Neural cell (in vitro differentiated cells): ENCODE data around the gene EXOC3L2. TPM values are rescaled to one million over a fixed set of nuclear protein-coding genes. Genes with fewer than 3 reads are reported as not detected.

Source experiments
- H2AFZ ChIP-seq: fragments of 200-600, 300-800 bp; sonication (generic), shearing (Covaris generic); 2 replicates; pipeline ENCODE4 v1.6.0; 2014; ENCODE audit warnings: low read depth, mild to moderate bottlenecking, antibody characterized with exemption, low read length, moderate library complexity
- H3F3A ChIP-seq: fragments of 200-600 bp; shearing (Covaris generic); 2 replicates; pipeline ENCODE4 v1.6.1; 2016; ENCODE audit warnings: mild to moderate bottlenecking, moderate library complexity, mixed read lengths, antibody characterized with exemption, low read length; ENCODE audit not compliant: insufficient read depth, poor library complexity, severe bottlenecking
- H3K27ac ChIP-seq: fragments of 200-600, 300-800 bp; sonication (generic), shearing (Covaris generic); 2 replicates; pipeline ENCODE4 v1.5.1; 2014; ENCODE audit warnings: mild to moderate bottlenecking, low read length, moderate library complexity
- H3K27me3 ChIP-seq: fragments of 300-800, 200-600 bp; sonication (generic), shearing (Covaris generic); 2 replicates; pipeline ENCODE4 v1.6.0; 2014; ENCODE audit warnings: mild to moderate bottlenecking, low read depth, low read length, moderate library complexity; ENCODE audit not compliant: insufficient read depth
- H3K36me3 ChIP-seq: fragments of 300-800, 200-600 bp; sonication (generic), shearing (Covaris generic); 2 replicates; pipeline ENCODE4 v1.5.1; 2014; ENCODE audit warnings: mild to moderate bottlenecking, antibody characterized with exemption, low read length, moderate library complexity; ENCODE audit not compliant: insufficient read depth
- H3K4me2 ChIP-seq: fragments of 300-800, 200-600 bp; sonication (generic), shearing (Covaris generic); 2 replicates; pipeline ENCODE4 v1.6.0; 2014; ENCODE audit warnings: mild to moderate bottlenecking, low read length
- H3K4me3 ChIP-seq: fragments of 300-800, 200-600 bp; sonication (generic), shearing (Covaris generic); 2 replicates; pipeline ENCODE4 v1.5.1; 2014; ENCODE audit warnings: mild to moderate bottlenecking, low read length, moderate library complexity
- H3K79me2 ChIP-seq: fragments of 200-600 bp; shearing (Covaris generic); replicated peaks from 2 replicates; pipeline ENCODE4 v1.6.0; 2014; ENCODE audit warnings: mild to moderate bottlenecking, low read length, moderate library complexity; ENCODE audit not compliant: insufficient read depth
- H3K9ac ChIP-seq: fragments of 300-800, 200-600 bp; sonication (generic), shearing (Covaris generic); 2 replicates; pipeline ENCODE4 v1.6.1; 2016; ENCODE audit warnings: mild to moderate bottlenecking, low read length, mixed read lengths
- H3K9me2 ChIP-seq: fragments of 200-600 bp; shearing (Covaris generic); 2 replicates; pipeline ENCODE4 v1.6.1; 2016; ENCODE audit warnings: mild to moderate bottlenecking, low read length, mixed read lengths; ENCODE audit not compliant: insufficient read depth
- H3K9me3 ChIP-seq: fragments of 200-600, 300-800 bp; sonication (generic), shearing (Covaris generic); 2 replicates; pipeline ENCODE4 v1.6.1; 2016; ENCODE audit warnings: mild to moderate bottlenecking, mixed run types, low read length, moderate library complexity, mixed read lengths
- H4K20me1 ChIP-seq: fragments of 200-600 bp; shearing (Covaris generic); 2 replicates; pipeline ENCODE4 v1.6.1; 2016; ENCODE audit warnings: mild to moderate bottlenecking, mixed run types; ENCODE audit not compliant: insufficient read depth
- CTCF ChIP-seq: fragments of 450-650 bp; IDR thresholded peaks from 2 replicates; pipeline ENCODE4 v1.5.1; 2014; ENCODE audit warnings: antibody characterized with exemption, mild to moderate bottlenecking, moderate library complexity; ENCODE audit not compliant: poor library complexity, severe bottlenecking
- EP300 ChIP-seq: fragments of 450-650 bp; conservative IDR thresholded peaks from 2 replicates; pipeline ENCODE4 v1.6.1; 2014; ENCODE audit warnings: antibody characterized with exemption, mild to moderate bottlenecking, moderate library complexity; ENCODE audit not compliant: poor library complexity, severe bottlenecking
- EZH2 ChIP-seq: fragments of 200-600, 300-800 bp; shearing (Covaris generic), sonication (generic); IDR thresholded peaks from 2 replicates; pipeline ENCODE4 v1.6.1; 2014; ENCODE audit warnings: antibody characterized with exemption, low read length, borderline replicate concordance, mild to moderate bottlenecking; ENCODE audit not compliant: insufficient read depth, poor library complexity, severe bottlenecking
- MXI1 ChIP-seq: fragments of 450-650 bp; conservative IDR thresholded peaks from 2 replicates; pipeline ENCODE4 v1.6.1; 2014; ENCODE audit warnings: antibody characterized with exemption, mild to moderate bottlenecking; ENCODE audit not compliant: poor library complexity, severe bottlenecking
- POLR2AphosphoS5 ChIP-seq: IDR thresholded peaks from 2 replicates; pipeline ENCODE4 v1.6.1; 2012
- RAD21 ChIP-seq: fragments of 450-650 bp; conservative IDR thresholded peaks from 2 replicates; pipeline ENCODE4 v1.6.1; 2014; ENCODE audit warnings: antibody characterized with exemption, mild to moderate bottlenecking, moderate library complexity
- REST ChIP-seq: IDR thresholded peaks from 2 replicates; pipeline ENCODE4 v1.6.1; 2012; ENCODE audit warnings: borderline replicate concordance
- SMC3 ChIP-seq: fragments of 450-650 bp; conservative IDR thresholded peaks from 2 replicates; pipeline ENCODE4 v1.6.1; 2014; ENCODE audit warnings: antibody characterized with exemption, mild to moderate bottlenecking, moderate library complexity; ENCODE audit not compliant: poor library complexity
- TAF1 ChIP-seq: IDR thresholded peaks from 2 replicates; pipeline ENCODE4 v1.6.1; 2012; ENCODE audit warnings: low read depth
- polyA plus RNA-seq: library from polyadenylated mRNA; depleted of rRNA; stranded (reverse); fragments of >200 nt; gene quantifications from 2 replicates; pipeline ENCODE4 v1.2.3, GENCODE V29; 2014

EXOC3L2 gene
- polyA plus RNA-seq, 1 donor from 2014 or later, result not detected

GRCh38 chr19:45254044-45254531, 8.9 kb upstream of the EXOC3L2 start:
- Histone ChIP-seq H3F3A (no peaks in the 10 kb centered on the region), H3K79me2 (peaks cover 10% of the 10 kb centered on the region), H3K4me3 (no peak overlapping the region), H3K9me3 (no peaks in the 10 kb centered on the region), H3K4me2 (no peak overlapping the region), H4K20me1 (no peaks in the 10 kb centered on the region), H3K9ac (no peak overlapping the region), H3K9me2 (no peaks in the 10 kb centered on the region), H3K36me3 (no peaks in the 10 kb centered on the region), H3K27me3 (no peaks in the 10 kb centered on the region), H2AFZ (no peak overlapping the region), H3K27ac (no peak overlapping the region)
- no peak for TF ChIP-seq REST
- TF ChIP-seq CTCF, result peak; percentile 11

GRCh38 chr19:45253396-45254027, 8.3 kb upstream of the EXOC3L2 start:
- Histone ChIP-seq H3K4me2 (no peak overlapping the region), H2AFZ (no peak overlapping the region), H3K9ac (no peak overlapping the region), H3K9me2 (no peaks in the 10 kb centered on the region), H3K27ac (no peak overlapping the region), H3K4me3 (no peak overlapping the region), H3K36me3 (no peaks in the 10 kb centered on the region), H3K79me2 (peaks cover 10% of the 10 kb centered on the region), H3F3A (no peaks in the 10 kb centered on the region), H3K27me3 (no peaks in the 10 kb centered on the region), H4K20me1 (no peaks in the 10 kb centered on the region), H3K9me3 (no peaks in the 10 kb centered on the region)
- TF ChIP-seq REST (no peak), EZH2 (no peak), MXI1 (no peak), TAF1 (no peak), CTCF (no peak), RAD21 (no peak), EP300 (no peak), SMC3 (no peak), POLR2AphosphoS5 (no peak)
